ENCODE measurements around the gene ADAM15.
A peak's percentile ranks its signal among the peaks of the same experiment; 100 is the strongest.

The ADAM15 gene

GRCh38 chr1:155076371-155076770, 25.3 kb downstream of the ADAM15 start:
- no peak for DNase-seq

DNA sequence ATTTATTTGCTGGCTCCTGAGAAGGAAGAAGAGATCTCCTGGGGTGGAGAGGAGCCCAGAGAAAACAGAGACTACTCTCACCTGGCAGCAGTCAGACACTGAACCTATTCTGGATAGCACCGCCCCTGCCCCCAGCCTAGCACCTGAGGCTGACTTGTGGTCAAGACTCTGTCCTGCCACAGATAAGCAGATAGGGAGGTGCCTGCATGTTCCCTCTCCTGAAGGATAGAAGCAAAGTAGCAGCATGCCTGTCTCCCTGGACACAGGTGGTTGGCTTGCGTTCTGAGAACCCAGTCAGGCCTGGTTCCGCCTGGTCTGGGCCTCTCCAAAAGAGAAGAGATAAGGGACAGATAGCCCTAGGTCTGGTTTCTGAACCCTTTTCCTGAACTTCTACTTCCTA, 26.2 kb downstream of the ADAM15 start:
- no peak for DNase-seq

DNA sequence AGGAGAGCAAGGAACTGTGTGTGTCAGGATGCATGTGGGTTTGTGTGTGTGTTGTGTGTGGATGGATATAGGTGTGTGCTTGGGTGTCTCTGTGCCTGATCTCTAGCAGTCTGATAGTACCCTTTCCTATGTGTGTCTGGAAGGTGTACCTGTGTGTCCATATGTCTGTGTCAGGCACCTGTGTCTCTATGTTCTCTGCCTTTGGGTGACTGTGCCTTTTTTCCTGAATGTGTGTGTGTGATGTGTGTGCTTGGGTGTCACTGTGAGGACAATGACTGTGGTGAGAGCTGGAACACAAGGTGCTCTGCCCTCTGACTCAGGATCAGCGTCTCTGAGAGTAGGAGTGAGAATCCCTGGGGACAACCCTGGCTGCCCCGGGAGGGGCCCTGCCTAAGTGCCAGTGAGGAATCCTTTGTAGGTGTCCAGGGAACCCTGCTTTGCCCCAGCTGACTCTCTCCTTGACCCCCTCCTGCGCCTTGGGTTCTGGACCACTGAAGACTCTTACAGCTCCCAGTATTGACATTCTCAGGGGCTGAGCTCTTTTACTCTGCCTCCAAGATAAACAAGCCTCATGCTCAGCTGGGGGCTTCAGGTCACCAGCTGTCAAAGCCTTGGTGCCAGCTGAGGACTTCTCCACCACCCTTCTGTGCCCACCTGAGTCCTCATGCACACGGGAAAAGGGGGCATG, 26.8 kb downstream of the ADAM15 start:
- peak; percentile 41 for DNase-seq

DNA sequence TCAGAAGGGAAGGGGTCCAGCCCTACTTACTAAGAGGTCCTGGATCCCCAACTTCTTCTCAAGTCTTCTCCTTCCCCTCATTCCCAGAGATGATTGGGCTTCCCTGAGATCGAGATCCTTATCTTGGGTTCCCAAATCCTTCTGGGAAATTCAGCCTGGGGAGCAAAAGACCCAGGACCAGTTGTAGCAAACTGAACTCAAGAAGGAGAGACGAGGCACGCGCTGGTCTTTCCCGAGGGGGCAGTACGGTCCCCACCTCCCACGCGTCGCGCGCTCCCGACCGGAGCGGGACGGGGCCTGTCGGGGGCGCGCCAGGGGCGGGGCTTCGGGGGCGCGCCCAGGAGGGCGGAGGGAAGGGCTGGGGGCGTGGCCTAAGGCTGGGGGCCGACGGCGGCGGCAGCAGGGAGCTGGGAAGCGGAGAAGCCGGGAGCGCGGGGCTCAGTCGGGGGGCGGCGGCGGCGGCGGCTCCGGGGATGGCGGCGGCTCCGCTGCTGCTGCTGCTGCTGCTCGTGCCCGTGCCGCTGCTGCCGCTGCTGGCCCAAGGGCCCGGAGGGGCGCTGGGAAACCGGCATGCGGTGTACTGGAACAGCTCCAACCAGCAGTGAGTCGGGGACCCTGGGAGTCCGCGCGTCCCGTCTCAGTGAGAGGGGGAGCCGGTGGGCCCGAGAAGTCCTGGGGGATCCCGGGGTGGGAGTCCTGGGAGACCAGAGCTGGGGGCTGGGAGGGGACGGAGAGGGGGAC, 27.5 kb downstream of the ADAM15 start, which contains the start of gene EFNA3:
Gene EFNA3 (plus strand): TSS at position 369 of the 741 bp plus-strand sequence. CDS start 105 bp downstream, at position 474.
- no peak for DNase-seq

- no peak for DNase-seq
Measured at GRCh38 chr1:155079210-155079486, 28.0 kb downstream of the ADAM15 start.

- no peak for DNase-seq
Measured at GRCh38 chr1:155079487-155080311, 28.6 kb downstream of the ADAM15 start.

GRCh38 chr1:155080312-155081228, 29.5 kb downstream of the ADAM15 start:
- peak; percentile 38 for DNase-seq

DNA sequence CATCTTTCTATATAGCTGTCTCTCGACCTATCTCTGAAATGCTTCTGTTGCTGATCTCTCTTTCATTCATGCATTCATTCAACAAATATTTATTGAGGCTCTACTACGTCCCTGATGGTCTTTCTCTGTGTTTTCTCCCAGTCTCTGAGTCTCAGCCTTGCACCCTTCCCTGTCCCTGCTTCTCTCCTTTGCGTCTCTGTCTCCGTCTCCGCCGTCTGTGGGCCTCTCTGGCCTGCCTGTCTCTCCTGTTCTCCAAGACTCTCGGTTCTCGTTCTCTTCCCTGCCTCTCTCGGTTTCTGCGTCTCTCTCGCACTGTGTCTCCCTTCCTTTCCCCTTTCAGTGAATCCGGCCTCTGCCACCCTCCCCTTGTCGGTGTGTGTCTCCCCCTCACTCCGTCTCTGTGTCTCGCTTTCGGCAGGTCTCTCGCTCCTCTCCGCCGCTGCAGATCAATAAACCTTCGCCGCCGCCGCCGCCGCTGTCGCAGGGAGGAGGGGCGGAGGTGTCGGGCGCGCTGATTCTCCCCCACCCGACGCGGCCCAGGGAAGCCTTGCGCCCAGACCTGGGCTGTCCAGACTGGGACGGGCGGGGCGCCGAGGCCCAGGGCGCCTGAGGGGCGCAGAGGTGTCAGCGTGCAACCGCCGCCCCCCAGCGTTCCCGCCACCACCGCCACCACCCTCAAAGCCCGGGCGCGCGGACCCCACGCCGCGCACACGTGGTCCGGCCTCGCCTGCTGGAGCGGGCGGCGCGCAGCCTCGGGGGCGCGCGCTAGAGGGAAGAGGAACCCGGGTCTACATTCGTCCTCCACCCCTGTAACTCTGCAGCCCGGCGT, 30.6 kb downstream of the ADAM15 start:
- DNase-seq = no peak

GRCh38 chr1:155082301-155083051, 31.4 kb downstream of the ADAM15 start:
- no peak for DNase-seq

DNA sequence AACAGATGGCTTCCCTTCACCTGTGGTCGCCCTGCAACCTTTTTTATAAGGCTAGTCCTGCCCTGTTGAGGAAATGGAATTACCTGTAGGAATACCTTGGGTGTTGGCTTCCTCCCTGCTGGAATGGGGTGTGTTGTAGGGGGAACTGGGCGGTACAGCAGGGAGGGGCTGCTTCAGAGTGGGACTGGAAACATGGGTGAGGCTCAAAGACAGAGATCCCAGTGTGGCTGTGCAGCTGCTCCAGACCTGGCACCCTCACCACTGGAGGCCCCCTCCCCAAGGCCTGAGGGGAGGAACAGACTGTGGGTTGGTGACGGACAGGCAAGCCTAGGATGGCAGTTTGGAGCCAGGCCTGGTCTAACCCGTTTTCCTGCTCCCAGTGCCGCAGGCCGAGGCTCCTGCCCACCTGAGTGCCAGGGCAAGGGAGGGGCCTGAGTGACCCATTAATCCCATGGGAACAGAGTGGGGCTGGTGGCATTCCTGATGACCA, 32.0 kb downstream of the ADAM15 start:
- no peak for DNase-seq

DNA sequence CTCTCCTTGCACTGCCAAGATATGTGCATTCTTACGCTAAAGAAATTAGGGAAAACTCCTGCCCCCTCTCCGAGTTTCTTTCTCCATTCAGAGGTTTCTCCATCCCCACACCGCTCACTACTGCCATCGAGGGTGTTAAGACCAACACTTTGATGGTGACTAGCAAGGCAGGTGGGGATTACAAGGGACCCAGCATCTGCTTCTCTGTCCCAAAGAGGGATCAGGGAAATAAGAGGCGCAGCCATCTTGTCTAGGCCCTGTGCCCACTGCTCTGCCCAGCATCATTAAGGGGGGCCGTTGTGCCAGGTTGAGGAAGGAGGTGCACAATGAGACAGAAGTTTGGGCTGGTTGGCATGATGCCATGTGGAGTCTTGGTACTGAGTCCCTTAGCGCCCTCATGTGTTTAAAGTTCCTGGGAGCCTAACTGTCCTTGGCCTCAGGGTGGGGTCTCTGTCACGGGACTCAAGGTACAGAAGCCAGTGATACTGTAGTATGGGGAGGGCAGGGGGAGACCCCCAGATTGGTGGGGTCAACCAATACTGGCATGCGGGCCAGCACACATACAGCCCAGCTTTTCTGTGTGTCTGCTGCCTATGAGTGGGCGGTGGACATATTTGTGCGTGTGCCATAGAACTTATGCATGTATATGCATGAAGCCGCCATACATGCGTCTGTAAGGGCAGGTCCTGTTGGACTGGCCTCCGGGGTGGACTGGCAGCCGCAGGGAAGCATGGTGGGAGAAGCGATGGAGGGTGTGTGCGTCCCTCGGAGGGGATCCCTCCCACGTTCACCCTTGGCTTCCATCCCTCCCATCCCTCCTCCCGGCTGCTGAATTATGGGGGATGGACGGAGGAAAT, 33.0 kb downstream of the ADAM15 start:
- DNase-seq = peak; percentile 49

GRCh38 chr1:155084722-155085503, 33.8 kb downstream of the ADAM15 start:
- DNase-seq = peak; percentile 92

GRCh38 chr1:155085504-155086127, 34.5 kb downstream of the ADAM15 start:
- no peak for DNase-seq

- DNase-seq = peak; percentile 37
Measured at GRCh38 chr1:155086128-155086741, 35.1 kb downstream of the ADAM15 start.

DNA sequence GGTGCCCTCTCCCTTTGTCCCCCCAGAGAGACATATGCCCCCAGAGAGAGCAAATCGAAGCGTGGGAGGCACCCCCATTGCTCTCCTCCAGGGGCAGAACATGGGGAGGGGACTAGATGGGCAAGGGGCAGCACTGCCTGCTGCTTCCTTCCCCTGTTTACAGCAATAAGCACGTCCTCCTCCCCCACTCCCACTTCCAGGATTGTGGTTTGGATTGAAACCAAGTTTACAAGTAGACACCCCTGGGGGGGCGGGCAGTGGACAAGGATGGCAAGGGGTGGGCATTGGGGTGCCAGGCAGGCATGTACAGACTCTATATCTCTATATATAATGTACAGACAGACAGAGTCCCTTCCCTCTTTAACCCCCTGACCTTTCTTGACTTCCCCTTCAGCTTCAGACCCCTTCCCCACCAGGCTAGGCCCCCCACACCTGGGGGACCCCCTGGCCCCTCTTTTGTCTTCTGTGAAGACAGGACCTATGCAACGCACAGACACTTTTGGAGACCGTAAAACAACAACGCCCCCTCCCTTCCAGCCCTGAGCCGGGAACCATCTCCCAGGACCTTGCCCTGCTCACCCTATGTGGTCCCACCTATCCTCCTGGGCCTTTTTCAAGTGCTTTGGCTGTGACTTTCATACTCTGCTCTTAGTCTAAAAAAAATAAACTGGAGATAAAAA, 35.9 kb downstream of the ADAM15 start:
- no peak for DNase-seq

- DNase-seq = peak; percentile 38
Measured at GRCh38 chr1:155091071-155092051, 40.2 kb downstream of the ADAM15 start.

Data from DMS153 (cell line).